ENCODE measurements around the gene SAP25. TPM values are rescaled to one million over a fixed set of nuclear protein-coding genes. Genes with fewer than 3 reads are reported as not detected.

The SAP25 gene
- total RNA-seq, 1 donor from 2014 or later = not detected

DNA sequence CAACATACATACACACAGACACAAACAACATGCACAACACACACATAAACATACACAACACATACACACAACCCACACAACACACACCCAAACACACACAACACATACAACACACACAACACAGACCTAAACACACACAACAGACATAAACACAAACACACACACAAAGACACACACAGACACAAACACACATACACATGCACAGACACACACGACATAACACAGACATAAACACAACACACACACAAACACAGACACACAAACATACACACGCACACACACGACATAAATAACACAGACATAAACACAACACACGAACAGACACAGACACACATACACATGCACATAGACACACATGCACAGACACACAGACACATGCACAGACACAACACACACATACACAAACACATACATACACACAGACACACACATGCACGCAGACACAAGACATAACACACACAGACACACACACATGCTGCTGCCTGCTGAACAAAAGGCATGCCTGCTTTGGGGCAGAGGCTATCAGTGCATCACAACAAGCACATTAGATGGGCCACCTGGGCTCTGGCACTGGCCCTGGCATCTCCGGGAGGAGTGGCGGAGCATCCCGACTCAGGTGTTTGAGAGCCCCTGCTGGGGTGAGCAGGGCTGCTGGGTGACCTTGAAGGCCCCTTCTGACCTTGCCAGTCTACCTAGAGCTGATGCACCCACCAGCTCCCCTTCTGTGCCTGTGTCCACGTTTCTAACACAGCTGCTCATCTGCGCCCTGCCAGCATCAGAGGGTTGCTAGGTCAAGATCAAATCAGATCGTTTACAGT is 7.0 kb upstream of the SAP25 start:
- Histone ChIP-seq H3K27me3 (ENCODE audit: control insufficient read depth, insufficient read depth, low read length) (no peaks in the 10 kb centered on the region), H3K4me3 (ENCODE audit: low read depth, low read length) (no peak overlapping the region), H3K36me3 (ENCODE audit: control insufficient read depth, insufficient read depth, low read length) (peaks cover 45% of the 10 kb centered on the region)
- FAIRE-seq (peak; percentile 96), DNase-seq (ENCODE audit: low read depth) (no peak)
- TF ChIP-seq, protein P1, sequence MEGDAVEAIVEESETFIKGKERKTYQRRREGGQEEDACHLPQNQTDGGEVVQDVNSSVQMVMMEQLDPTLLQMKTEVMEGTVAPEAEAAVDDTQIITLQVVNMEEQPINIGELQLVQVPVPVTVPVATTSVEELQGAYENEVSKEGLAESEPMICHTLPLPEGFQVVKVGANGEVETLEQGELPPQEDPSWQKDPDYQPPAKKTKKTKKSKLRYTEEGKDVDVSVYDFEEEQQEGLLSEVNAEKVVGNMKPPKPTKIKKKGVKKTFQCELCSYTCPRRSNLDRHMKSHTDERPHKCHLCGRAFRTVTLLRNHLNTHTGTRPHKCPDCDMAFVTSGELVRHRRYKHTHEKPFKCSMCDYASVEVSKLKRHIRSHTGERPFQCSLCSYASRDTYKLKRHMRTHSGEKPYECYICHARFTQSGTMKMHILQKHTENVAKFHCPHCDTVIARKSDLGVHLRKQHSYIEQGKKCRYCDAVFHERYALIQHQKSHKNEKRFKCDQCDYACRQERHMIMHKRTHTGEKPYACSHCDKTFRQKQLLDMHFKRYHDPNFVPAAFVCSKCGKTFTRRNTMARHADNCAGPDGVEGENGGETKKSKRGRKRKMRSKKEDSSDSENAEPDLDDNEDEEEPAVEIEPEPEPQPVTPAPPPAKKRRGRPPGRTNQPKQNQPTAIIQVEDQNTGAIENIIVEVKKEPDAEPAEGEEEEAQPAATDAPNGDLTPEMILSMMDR (IDR thresholded peaks at IDR 0.05; ENCODE audit: insufficient read depth, low read length, severe bottlenecking) = no peak

GRCh38 chr7:100578246-100579183 is 4.8 kb upstream of the SAP25 start:
- Histone ChIP-seq H3K36me3 (ENCODE audit: control insufficient read depth, insufficient read depth, low read length) (peaks cover 54% of the 10 kb centered on the region), H3K4me3 (ENCODE audit: low read depth, low read length) (no peak overlapping the region), H3K27me3 (ENCODE audit: control insufficient read depth, insufficient read depth, low read length) (no peaks in the 10 kb centered on the region)
- FAIRE-seq (no peak), DNase-seq (ENCODE audit: low read depth) (no peak)
- TF ChIP-seq, protein P1 (IDR thresholded peaks at IDR 0.05; ENCODE audit: insufficient read depth, low read length, severe bottlenecking) = no peak

GRCh38 chr7:100577507-100577906 is 3.8 kb upstream of the SAP25 start:
- no peak for FAIRE-seq
- peaks cover 56% of the 10 kb centered on the region for H3K36me3 ChIP-seq (ENCODE audit: control insufficient read depth, insufficient read depth, low read length)

GRCh38 chr7:100577103-100577502 is 3.4 kb upstream of the SAP25 start:
- Histone ChIP-seq H3K4me3 (ENCODE audit: low read depth, low read length) (no peak overlapping the region), H3K27me3 (ENCODE audit: control insufficient read depth, insufficient read depth, low read length) (no peaks in the 10 kb centered on the region), H3K36me3 (ENCODE audit: control insufficient read depth, insufficient read depth, low read length) (peaks cover 56% of the 10 kb centered on the region)
- TF ChIP-seq, protein P1 (IDR thresholded peaks at IDR 0.05; ENCODE audit: insufficient read depth, low read length, severe bottlenecking) = no peak
- FAIRE-seq (no peak), DNase-seq (ENCODE audit: low read depth) (no peak)

More at GRCh38 chr7:100577507-100577906, 3.8 kb upstream of the SAP25 start:
- TF ChIP-seq, protein P1 (IDR thresholded peaks at IDR 0.05; ENCODE audit: insufficient read depth, low read length, severe bottlenecking) = no peak
- no peak overlapping the region for H3K4me3 ChIP-seq (ENCODE audit: low read depth, low read length)
- DNase-seq (ENCODE audit: low read depth) = no peak
- H3K27me3 ChIP-seq (ENCODE audit: control insufficient read depth, insufficient read depth, low read length) = no peaks in the 10 kb centered on the region

GRCh38 chr7:100576384-100576993 is 2.8 kb upstream of the SAP25 start:
- DNase-seq (ENCODE audit: low read depth) = no peak
- no peaks in the 10 kb centered on the region for H3K27me3 ChIP-seq (ENCODE audit: control insufficient read depth, insufficient read depth, low read length)
- TF ChIP-seq, protein P1 (IDR thresholded peaks at IDR 0.05; ENCODE audit: insufficient read depth, low read length, severe bottlenecking) = no peak
- H3K36me3 ChIP-seq (ENCODE audit: control insufficient read depth, insufficient read depth, low read length) = peaks cover 50% of the 10 kb centered on the region
- no peak overlapping the region for H3K4me3 ChIP-seq (ENCODE audit: low read depth, low read length)
- no peak for FAIRE-seq
